Suprapubic skin (tissue), 3 donors: ENCODE data around the gene MSMP.

Source experiments
- CTCF ChIP-seq, 2 donors: fragments of 200-600 bp in 1 of 2; fragments of 450-650 bp in 1 of 2; sonication (generic) in 1 of 2; IDR thresholded peaks; one replicate each; pipeline ENCODE4 v1.5.1; 2016 to 2019; ENCODE audit warnings: antibody characterized with exemption in 2 of 2, mild to moderate bottlenecking in 1 of 2, moderate library complexity in 1 of 2
- EP300 ChIP-seq: sonication (generic); formaldehyde crosslinking; IDR thresholded peaks from one replicate; pipeline ENCODE4 v1.6.1; 2017; ENCODE audit warnings: antibody characterized with exemption
- POLR2A ChIP-seq, 2 donors: fragments of 450-650 bp; IDR thresholded peaks; one replicate each; pipeline ENCODE4 v1.6.1; 2017; ENCODE audit warnings: antibody characterized with exemption in 2 of 2, mild to moderate bottlenecking in 2 of 2, moderate library complexity in 2 of 2

DNA sequence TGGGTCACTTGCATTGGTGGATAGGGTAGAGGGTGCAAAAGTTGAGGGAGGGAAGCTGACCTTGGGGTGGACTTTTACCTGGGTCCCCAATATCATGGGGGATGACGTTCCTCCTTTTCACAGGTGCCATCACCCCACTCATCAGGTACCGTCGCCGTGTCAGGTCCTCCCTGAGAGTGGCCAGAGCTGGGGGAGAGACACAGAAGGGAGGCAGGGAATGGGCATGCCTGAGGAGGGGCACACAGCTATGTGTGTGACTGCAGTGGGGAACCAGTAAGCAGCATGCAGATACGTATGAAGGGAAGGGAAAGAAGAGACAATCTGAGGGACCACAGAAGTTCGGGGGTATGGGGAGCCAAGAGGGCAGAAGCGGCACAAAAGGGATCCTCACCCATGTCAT lies 15.2 kb downstream of the MSMP start:
- TF ChIP-seq POLR2A (IDR thresholded peaks at IDR 0.05): no peak
- TF ChIP-seq CTCF (IDR thresholded peaks at IDR 0.05): no peak
- TF ChIP-seq EP300: no peak
